HG02763 (cell line): Measurements from ENCODE around the gene FNIP2.
"Not testable (repeated sequence)": the region's sequence is repeated elsewhere in the genome, so short reads cannot be mapped to it uniquely, and the experiment has no call there.

ENCODE experiments used
- ATAC-seq: cut with Tn5 transposase; IDR thresholded peaks from one replicate; pipeline ENCODE4 v1.9.1; 2021; ENCODE audit warnings: mild to moderate bottlenecking, moderate library complexity; ENCODE audit not compliant: unreplicated experiment

Gene FNIP2

DNA sequence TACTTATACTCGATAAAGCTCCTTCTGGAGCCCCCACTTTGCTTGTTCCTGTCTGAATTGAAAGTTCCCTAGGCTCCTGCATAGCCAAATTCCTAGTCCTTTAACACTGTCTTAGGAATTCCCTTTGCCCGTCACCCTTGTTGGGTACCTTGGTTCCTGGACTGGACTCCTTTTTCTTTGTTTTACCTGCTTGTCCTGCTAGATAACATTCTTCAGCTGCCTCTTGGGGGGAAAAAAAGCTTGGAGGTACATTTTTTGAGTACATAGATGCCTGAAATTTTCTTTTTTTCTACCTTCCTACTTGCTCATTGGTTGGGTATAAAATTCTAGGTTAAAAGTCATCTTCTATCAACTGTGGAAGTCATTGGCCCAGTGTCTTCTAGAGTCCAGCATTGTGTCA is 179.2 kb downstream of the FNIP2 start:
- ATAC-seq = no peak

DNA sequence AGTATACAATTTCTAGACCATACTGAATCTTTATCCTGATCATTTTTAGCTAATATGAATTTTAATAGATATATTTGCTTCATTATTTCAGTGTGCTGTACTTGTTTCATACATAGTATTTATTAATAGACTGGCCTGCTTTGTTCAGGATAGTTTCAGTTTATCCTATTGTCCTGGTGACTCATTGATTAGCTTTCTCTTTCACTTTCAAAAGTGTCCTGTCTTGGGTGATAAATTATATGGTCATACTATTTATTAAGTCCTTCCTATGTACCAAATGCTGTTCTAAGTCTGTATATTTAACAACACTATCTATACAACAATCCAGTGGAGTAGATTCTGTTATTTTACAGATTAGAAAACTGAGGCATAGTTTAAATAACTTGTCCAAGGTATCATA is 180.3 kb downstream of the FNIP2 start:
- ATAC-seq = no peak

DNA sequence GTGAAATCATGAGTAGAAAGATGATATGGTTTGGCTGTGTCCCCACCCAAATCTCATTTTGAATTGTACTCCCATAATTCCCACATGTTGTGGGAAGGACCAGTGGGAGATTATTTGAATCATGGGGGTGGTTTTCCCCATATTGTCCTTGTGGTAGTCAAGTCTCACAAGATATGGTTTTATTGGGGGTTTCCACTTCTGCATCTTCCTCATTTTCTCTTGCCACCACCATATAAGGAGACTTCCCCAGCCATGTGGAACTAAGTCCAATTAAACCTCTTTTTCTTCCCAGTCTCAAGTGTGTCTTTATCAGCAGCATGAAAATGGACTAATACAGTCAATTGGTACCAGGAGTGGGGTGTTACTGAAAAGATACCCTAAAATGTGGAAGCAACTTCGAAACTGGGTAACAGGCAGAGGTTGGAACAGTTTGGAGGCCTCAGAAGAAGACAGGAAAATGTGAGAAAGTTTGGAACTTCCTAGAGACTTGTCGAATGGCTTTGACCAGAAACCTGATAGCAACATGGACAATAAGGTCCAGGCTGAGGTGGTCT is 183.5 kb downstream of the FNIP2 start:
- not testable (repeated sequence) for ATAC-seq

- ATAC-seq = not testable (repeated sequence)
Observed at GRCh38 chr4:158956345-158956744, 187.5 kb downstream of the FNIP2 start.

DNA sequence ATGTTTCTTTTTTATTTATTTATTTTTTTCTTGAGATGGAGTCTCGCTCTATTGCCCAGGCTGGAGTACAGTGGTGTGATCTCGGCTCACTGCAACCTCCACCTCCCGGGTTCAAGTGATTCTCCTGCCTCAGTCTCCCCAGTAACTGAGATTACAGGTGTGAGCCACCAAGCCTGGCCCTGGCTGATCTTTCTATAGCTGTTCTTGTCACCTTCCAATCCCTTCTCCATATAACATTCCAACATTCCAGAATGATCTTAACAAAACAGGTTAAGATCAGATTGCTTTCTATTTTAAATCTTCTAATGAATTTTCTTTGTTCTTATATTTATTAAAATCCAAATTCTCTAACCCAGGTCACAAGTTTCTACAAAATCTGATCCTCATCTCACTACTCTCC is 188.1 kb downstream of the FNIP2 start:
- not testable (repeated sequence) for ATAC-seq
